Suprapubic skin (tissue), 3 donors: ENCODE data around the gene DDX23.

Source experiments
- CTCF ChIP-seq, 2 donors: fragments of 200-600 bp in 1 of 2; fragments of 450-650 bp in 1 of 2; sonication (generic) in 1 of 2; IDR thresholded peaks; one replicate each; pipeline ENCODE4 v1.5.1; 2016 to 2019; ENCODE audit warnings: antibody characterized with exemption in 2 of 2, mild to moderate bottlenecking in 1 of 2, moderate library complexity in 1 of 2
- POLR2AphosphoS5 ChIP-seq, 3 donors: sonication (generic); formaldehyde crosslinking; IDR thresholded peaks; one replicate each; pipeline ENCODE4 v1.6.1; 2017; ENCODE audit warnings: antibody characterized with exemption in 3 of 3

GRCh38 chr12:48854488-48854887 is 2.5 kb upstream of the DDX23 start:
- TF ChIP-seq CTCF (IDR thresholded peaks at IDR 0.05) (no peak), POLR2AphosphoS5 (IDR thresholded peaks at IDR 0.05) (no peak)
